ENCODE data around the gene FGF18.
"Not testable (repeated sequence)": the region's sequence is repeated elsewhere in the genome, so short reads cannot be mapped to it uniquely, and the experiment has no call there.

Gene FGF18

GRCh38 chr5:171405615-171406014 lies 13.8 kb upstream of the FGF18 start:
- H3K4me3 ChIP-seq (ENCODE audit: low read depth, low read length) = no peak overlapping the region
- DNase-seq (ENCODE audit: low read depth) = no peak
- peak; percentile 41 for TF ChIP-seq CTCF (IDR thresholded peaks at IDR 0.05; ENCODE audit: low read depth, low read length, missing control alignments)

GRCh38 chr5:171407234-171407633 lies 12.2 kb upstream of the FGF18 start:
- no peak overlapping the region for H3K4me3 ChIP-seq (ENCODE audit: low read depth, low read length)
- no peak for DNase-seq (ENCODE audit: low read depth)
- no peak for TF ChIP-seq CTCF (IDR thresholded peaks at IDR 0.05; ENCODE audit: low read depth, low read length, missing control alignments)

- H3K4me3 ChIP-seq (ENCODE audit: low read depth, low read length) = no peak overlapping the region
- no peak for TF ChIP-seq CTCF (IDR thresholded peaks at IDR 0.05; ENCODE audit: low read depth, low read length, missing control alignments)
- DNase-seq (ENCODE audit: low read depth) = no peak
Measured at GRCh38 chr5:171409164-171410136, 10.0 kb upstream of the FGF18 start.

- no peak overlapping the region for H3K4me3 ChIP-seq (ENCODE audit: low read depth, low read length)
- TF ChIP-seq CTCF (IDR thresholded peaks at IDR 0.05; ENCODE audit: low read depth, low read length, missing control alignments) = no peak
- no peak for DNase-seq (ENCODE audit: low read depth)
Measured at GRCh38 chr5:171410181-171410580, 9.3 kb upstream of the FGF18 start.

GRCh38 chr5:171412186-171412585 lies 7.3 kb upstream of the FGF18 start:
- DNase-seq (ENCODE audit: low read depth) = no peak
- TF ChIP-seq CTCF (IDR thresholded peaks at IDR 0.05; ENCODE audit: low read depth, low read length, missing control alignments) = no peak

GRCh38 chr5:171413153-171413910 lies 6.1 kb upstream of the FGF18 start:
- H3K4me3 ChIP-seq (ENCODE audit: low read depth, low read length) = no peak overlapping the region
- TF ChIP-seq CTCF (IDR thresholded peaks at IDR 0.05; ENCODE audit: low read depth, low read length, missing control alignments) = no peak
- no peak for DNase-seq (ENCODE audit: low read depth)

More at GRCh38 chr5:171412186-171412585, 7.3 kb upstream of the FGF18 start:
- H3K4me3 ChIP-seq (ENCODE audit: low read depth, low read length) = no peak overlapping the region

GRCh38 chr5:171413993-171414392 lies 5.5 kb upstream of the FGF18 start:
- DNase-seq (ENCODE audit: low read depth); H3K4me3 ChIP-seq (ENCODE audit: low read depth, low read length): not testable (repeated sequence)

Data from GM12864 (cell line).